Mesenchymal stem cell (in vitro differentiated cells and primary cell): ENCODE results near the gene FLT3LG.

Experiments
- DNase-seq: peaks from one replicate; pipeline ENCODE4 v3.0.0-alpha.2; 2013
- H2AFZ ChIP-seq: one replicate; pipeline ENCODE4 v1.6.1; 2013; ENCODE audit warnings: low read depth, mild to moderate bottlenecking, control low read depth, inconsistent platforms, low read length, moderate library complexity
- H2AK5ac ChIP-seq: 2 replicates; pipeline ENCODE4 v1.6.1; 2013; ENCODE audit warnings: low read length, moderate library complexity, mild to moderate bottlenecking, inconsistent platforms; ENCODE audit not compliant: severe bottlenecking
- H2BK120ac ChIP-seq: one replicate; pipeline ENCODE4 v1.6.1; 2013; ENCODE audit warnings: low read depth, mild to moderate bottlenecking, inconsistent platforms, low read length, moderate library complexity
- H2BK12ac ChIP-seq, 2 experiments: one replicate each; pipeline ENCODE4 v1.6.1; 2013; ENCODE audit warnings: inconsistent platforms in 2 of 2, low read length in 2 of 2, mild to moderate bottlenecking in 2 of 2, moderate library complexity in 2 of 2, control low read depth in 1 of 2
- H2BK15ac ChIP-seq: one replicate; pipeline ENCODE4 v1.6.1; 2013; ENCODE audit warnings: mild to moderate bottlenecking, low read depth, inconsistent platforms; ENCODE audit not compliant: poor library complexity, severe bottlenecking
- H2BK5ac ChIP-seq: 2 replicates; pipeline ENCODE4 v1.6.1; 2013; ENCODE audit warnings: low read depth, mild to moderate bottlenecking, low read length, control low read depth, inconsistent platforms; ENCODE audit not compliant: poor library complexity, severe bottlenecking
- H3K14ac ChIP-seq, 2 experiments: one replicate each; pipeline ENCODE4 v1.6.1; 2013; ENCODE audit warnings: inconsistent platforms in 2 of 2, low read length in 2 of 2, control low read depth in 1 of 2, mild to moderate bottlenecking in 1 of 2, moderate library complexity in 1 of 2
- H3K18ac ChIP-seq, 2 experiments: one replicate each; pipeline ENCODE4 v1.6.1; 2013; ENCODE audit warnings: inconsistent platforms in 2 of 2, low read length in 2 of 2, control low read depth in 1 of 2, low read depth in 1 of 2, mild to moderate bottlenecking in 1 of 2
- H3K23ac ChIP-seq, 2 experiments: one replicate each; pipeline ENCODE4 v1.6.1; 2013; ENCODE audit warnings: inconsistent platforms in 2 of 2, low read length in 2 of 2, mild to moderate bottlenecking in 2 of 2, moderate library complexity in 2 of 2, control low read depth in 1 of 2
- H3K27ac ChIP-seq: 2 replicates; pipeline ENCODE4 v1.5.1; 2013; ENCODE audit warnings: mild to moderate bottlenecking, moderate library complexity, low read length, control low read depth, inconsistent platforms; ENCODE audit not compliant: poor library complexity, severe bottlenecking
- H3K27me3 ChIP-seq, 2 experiments: 2 replicates each; pipeline versions ENCODE4 v1.6.1 to v1.7.0; 2013; ENCODE audit warnings: low read length in 2 of 2, mild to moderate bottlenecking in 2 of 2, moderate library complexity in 2 of 2, control low read depth in 1 of 2, inconsistent platforms in 1 of 2; ENCODE audit not compliant: control insufficient read depth in 1 of 2, insufficient read depth in 1 of 2
- H3K36me3 ChIP-seq, 2 experiments: 2 replicates each; pipeline versions ENCODE4 v1.6.1 to v1.7.0; 2013; ENCODE audit warnings: low read length in 2 of 2, control low read depth in 1 of 2, inconsistent platforms in 1 of 2, low read depth in 1 of 2, mild to moderate bottlenecking in 1 of 2; ENCODE audit not compliant: insufficient read depth in 2 of 2, control insufficient read depth in 1 of 2
- H3K4ac ChIP-seq, 2 experiments: one replicate each; pipeline ENCODE4 v1.6.1; 2013; ENCODE audit warnings: inconsistent platforms in 2 of 2, low read length in 2 of 2, mild to moderate bottlenecking in 2 of 2, moderate library complexity in 2 of 2, control low read depth in 1 of 2, low read depth in 1 of 2
- H3K4me1 ChIP-seq: 2 replicates; pipeline ENCODE4 v1.6.1; 2013; ENCODE audit warnings: low read depth, low read length, control low read depth; ENCODE audit not compliant: control insufficient read depth, insufficient read depth
- H3K4me2 ChIP-seq: 2 replicates; pipeline ENCODE4 v1.6.1; 2013; ENCODE audit warnings: low read length, mild to moderate bottlenecking, inconsistent platforms; ENCODE audit not compliant: poor library complexity, severe bottlenecking
- H3K4me3 ChIP-seq, 2 experiments: 2 replicates each; pipeline versions ENCODE4 v1.5.1 to v1.7.0; 2013; ENCODE audit warnings: low read length in 2 of 2, mild to moderate bottlenecking in 2 of 2, control low read depth in 1 of 2, low read depth in 1 of 2; ENCODE audit not compliant: insufficient read depth in 1 of 2
- H3K79me1 ChIP-seq: replicated peaks from 2 replicates; pipeline ENCODE4 v1.6.1; 2013; ENCODE audit warnings: mild to moderate bottlenecking, control low read depth, low read length, inconsistent platforms; ENCODE audit not compliant: poor library complexity, severe bottlenecking
- H3K9ac ChIP-seq: 2 replicates; pipeline ENCODE4 v1.7.0; 2013; ENCODE audit warnings: mild to moderate bottlenecking, low read length, moderate library complexity
- H3K9me3 ChIP-seq: 2 replicates; pipeline ENCODE4 v1.7.0; 2013; ENCODE audit warnings: mild to moderate bottlenecking, low read length; ENCODE audit not compliant: control insufficient read depth
- H4K8ac ChIP-seq: one replicate; pipeline ENCODE4 v1.6.1; 2013; ENCODE audit warnings: inconsistent platforms, mild to moderate bottlenecking, low read length, moderate library complexity
- H4K91ac ChIP-seq: one replicate; pipeline ENCODE4 v1.6.1; 2013; ENCODE audit warnings: mild to moderate bottlenecking, low read length, inconsistent platforms
- WGBS: methylation state at CpG from one replicate; pipeline ENCODE4 v1.1.7; 2013; ENCODE audit warnings: mixed read lengths; 5-methylcytosine and 5-hydroxymethylcytosine counted together

The FLT3LG gene

DNA sequence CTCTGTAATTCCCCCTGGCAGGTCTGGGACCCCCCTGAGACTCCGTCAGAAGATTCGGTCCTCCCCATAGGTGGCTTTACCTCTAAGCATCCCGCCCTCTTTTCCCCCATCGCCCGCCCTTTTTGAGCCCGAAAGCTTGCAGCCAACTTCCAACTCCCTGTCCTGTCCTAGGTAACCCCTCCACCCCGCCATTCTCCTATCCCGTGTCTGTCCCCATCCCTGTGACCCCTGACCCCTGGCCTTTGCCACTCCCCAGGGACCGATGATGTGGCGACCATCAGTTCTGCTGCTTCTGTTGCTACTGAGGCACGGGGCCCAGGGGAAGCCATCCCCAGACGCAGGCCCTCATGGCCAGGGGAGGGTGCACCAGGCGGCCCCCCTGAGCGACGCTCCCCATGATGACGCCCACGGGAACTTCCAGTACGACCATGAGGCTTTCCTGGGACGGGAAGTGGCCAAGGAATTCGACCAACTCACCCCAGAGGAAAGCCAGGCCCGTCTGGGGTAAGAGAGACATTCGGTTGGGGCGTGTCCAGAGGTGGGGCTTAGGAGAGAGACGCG, 54.3 kb downstream of the FLT3LG start:
- Histone ChIP-seq H4K8ac (peak overlapping the region; percentile 92), H3K14ac (peak overlapping the region in 1 of 2 experiments; percentile 3), H3K23ac (peak overlapping the region in 1 of 2 experiments; percentile 1), H3K18ac (peak overlapping the region; percentile 38 to 80), H2AFZ (peak overlapping the region; percentile 62), H3K4me1 (peaks cover 11% of the 10 kb centered on the region), H2BK5ac (no peak overlapping the region), H4K91ac (peak overlapping the region; percentile 25), H3K4me2 (no peak overlapping the region), H2AK5ac (no peak overlapping the region), H3K79me1 (no peaks in the 10 kb centered on the region), H2BK120ac (peak overlapping the region; percentile 2), H2BK15ac (peak overlapping the region; percentile 6), H3K27me3 (no peaks in the 10 kb centered on the region), H3K36me3 (peaks cover 27 to 28% of the 10 kb centered on the region in 2 experiments), H3K4me3 (peak overlapping the region; percentile 21 to 91), H2BK12ac (peak overlapping the region in 1 of 2 experiments; percentile 59), H3K9ac (peak overlapping the region; percentile 94), H3K9me3 (no peaks in the 10 kb centered on the region), H3K4ac (peak overlapping the region; percentile 30 to 78), H3K27ac (no peak overlapping the region)
- DNase-seq: peak; percentile 58
- 54% methylated on average over 25 of the region's 25 CpGs for WGBS

DNA sequence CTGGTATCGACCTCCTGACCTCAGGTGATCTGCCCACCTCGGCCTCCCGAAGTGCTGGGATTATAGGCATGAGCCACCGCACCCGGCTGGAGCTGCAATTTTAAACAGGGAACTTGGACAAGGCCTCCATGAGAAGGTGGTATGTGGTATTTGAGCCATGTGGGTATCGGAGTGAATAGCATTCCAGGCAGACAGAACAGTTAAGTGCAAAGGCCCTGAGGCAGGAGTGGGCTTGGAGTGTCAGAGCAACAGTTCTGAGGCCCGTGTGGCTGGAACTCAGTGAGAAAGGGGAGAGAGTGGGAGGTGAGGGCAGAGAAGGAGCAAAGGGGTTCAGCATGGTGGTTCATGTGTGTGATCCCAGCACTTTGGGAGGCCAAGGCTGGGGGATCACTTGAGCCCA, 56.7 kb downstream of the FLT3LG start:
- Histone ChIP-seq H3K4ac (no peak overlapping the region), H2BK120ac (no peak overlapping the region), H3K36me3 (peaks cover 14 to 35% of the 10 kb centered on the region in 2 experiments), H3K9ac (no peak overlapping the region), H2BK5ac (no peak overlapping the region), H3K4me1 (peaks cover 24% of the 10 kb centered on the region), H3K27ac (no peak overlapping the region), H3K18ac (no peak overlapping the region), H2BK15ac (no peak overlapping the region), H3K27me3 (no peaks in the 10 kb centered on the region), H3K4me3 (no peak overlapping the region), H3K14ac (no peak overlapping the region), H4K8ac (no peak overlapping the region), H3K4me2 (no peak overlapping the region), H2AK5ac (no peak overlapping the region), H4K91ac (no peak overlapping the region), H2BK12ac (no peak overlapping the region), H3K23ac (no peak overlapping the region), H2AFZ (no peak overlapping the region), H3K9me3 (no peaks in the 10 kb centered on the region), H3K79me1 (no peaks in the 10 kb centered on the region)
- 98% methylated on average over 7 of the region's 7 CpGs for WGBS
- no peak for DNase-seq

DNA sequence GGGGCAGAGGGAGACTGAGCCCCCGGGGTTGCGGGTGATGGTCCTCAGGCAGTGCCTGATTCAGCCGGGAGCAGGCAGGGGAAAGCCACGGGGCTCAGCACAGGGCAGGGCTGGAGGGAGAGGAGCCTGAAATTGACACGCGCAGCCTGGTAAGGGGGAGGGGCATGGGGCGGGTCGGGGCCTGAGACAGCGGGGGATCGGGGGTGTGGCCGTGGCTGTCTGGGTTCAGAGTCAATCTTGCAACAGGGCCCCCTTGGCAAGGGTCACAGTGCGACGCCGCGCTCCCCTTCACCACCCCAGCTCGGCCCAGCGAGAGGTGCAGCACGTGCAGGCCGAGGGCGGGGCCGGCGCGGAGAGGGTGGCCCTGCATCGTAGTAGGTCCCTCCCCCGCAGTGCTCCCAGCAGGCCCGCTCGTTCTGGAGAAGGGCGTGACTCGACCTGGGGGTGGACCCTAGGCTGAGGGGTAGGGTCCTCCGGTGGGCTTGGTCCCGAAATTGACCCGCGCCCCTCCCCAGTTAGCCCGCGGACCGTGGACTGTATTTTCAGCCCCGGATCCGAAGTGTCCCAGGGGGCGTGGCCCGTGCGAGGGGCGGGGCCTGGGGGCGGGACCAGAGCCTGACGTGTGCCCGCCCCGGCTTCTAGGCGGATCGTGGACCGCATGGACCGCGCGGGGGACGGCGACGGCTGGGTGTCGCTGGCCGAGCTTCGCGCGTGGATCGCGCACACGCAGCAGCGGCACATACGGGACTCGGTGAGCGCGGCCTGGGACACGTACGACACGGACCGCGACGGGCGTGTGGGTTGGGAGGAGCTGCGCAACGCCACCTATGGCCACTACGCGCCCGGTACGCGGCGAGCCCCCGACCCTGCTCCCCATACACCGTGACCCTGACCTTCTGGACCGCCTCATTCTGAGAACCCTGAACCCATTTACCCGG, 59.8 kb downstream of the FLT3LG start:
- peaks cover 18% of the 10 kb centered on the region for H3K4me1 ChIP-seq
- H3K9me3 ChIP-seq: no peaks in the 10 kb centered on the region
- peak overlapping the region; percentile 57 for H3K9ac ChIP-seq
- no peak overlapping the region for H2BK120ac ChIP-seq
- H2AK5ac ChIP-seq: no peak overlapping the region
- H3K18ac ChIP-seq: peak overlapping the region in 1 of 2 experiments; percentile 59
- DNase-seq: peak; percentile 82
- H3K4me2 ChIP-seq: peak overlapping the region; percentile 89
- H3K14ac ChIP-seq: no peak overlapping the region
- WGBS: 4% methylated on average over 55 of the region's 87 CpGs
- no peak overlapping the region for H3K4ac ChIP-seq
- no peak overlapping the region for H2BK12ac ChIP-seq
- peak overlapping the region; percentile 62 to 69 for H3K4me3 ChIP-seq
- peak overlapping the region; percentile 40 for H4K8ac ChIP-seq
- H3K23ac ChIP-seq: no peak overlapping the region
- no peak overlapping the region for H3K27ac ChIP-seq
- no peak overlapping the region for H2BK5ac ChIP-seq
- peaks cover 8 to 46% of the 10 kb centered on the region in 2 experiments for H3K36me3 ChIP-seq
- no peak overlapping the region for H2AFZ ChIP-seq
- no peaks in the 10 kb centered on the region for H3K79me1 ChIP-seq
- no peaks in the 10 kb centered on the region for H3K27me3 ChIP-seq
- H2BK15ac ChIP-seq: peak overlapping the region; percentile 33
- no peak overlapping the region for H4K91ac ChIP-seq
